Measurements from ENCODE around the gene SLC27A2.

DNA sequence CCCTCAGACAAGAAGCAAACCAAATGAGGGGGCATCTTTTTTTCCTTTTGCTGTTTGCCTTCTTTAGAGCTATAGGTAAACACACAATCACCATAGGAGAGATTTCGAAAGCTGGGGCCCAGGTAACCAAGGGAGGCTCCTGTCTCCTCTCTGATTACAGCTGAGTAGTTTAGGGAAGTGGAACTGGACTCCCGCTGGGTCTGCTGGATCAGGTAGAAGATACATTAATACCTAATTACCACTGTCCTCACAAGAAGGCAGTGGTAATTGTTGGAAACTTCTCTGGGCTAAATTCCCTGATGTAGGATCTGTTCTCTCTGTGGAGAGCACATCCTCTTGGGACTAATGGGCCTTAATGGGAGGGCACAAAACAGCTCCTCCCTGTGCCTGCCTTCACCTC lies 50.8 kb downstream of the SLC27A2 start:
- TF ChIP-seq EZH2phosphoT487 (IDR thresholded peaks at IDR 0.05) = no peak
- TF ChIP-seq, protein P1, sequence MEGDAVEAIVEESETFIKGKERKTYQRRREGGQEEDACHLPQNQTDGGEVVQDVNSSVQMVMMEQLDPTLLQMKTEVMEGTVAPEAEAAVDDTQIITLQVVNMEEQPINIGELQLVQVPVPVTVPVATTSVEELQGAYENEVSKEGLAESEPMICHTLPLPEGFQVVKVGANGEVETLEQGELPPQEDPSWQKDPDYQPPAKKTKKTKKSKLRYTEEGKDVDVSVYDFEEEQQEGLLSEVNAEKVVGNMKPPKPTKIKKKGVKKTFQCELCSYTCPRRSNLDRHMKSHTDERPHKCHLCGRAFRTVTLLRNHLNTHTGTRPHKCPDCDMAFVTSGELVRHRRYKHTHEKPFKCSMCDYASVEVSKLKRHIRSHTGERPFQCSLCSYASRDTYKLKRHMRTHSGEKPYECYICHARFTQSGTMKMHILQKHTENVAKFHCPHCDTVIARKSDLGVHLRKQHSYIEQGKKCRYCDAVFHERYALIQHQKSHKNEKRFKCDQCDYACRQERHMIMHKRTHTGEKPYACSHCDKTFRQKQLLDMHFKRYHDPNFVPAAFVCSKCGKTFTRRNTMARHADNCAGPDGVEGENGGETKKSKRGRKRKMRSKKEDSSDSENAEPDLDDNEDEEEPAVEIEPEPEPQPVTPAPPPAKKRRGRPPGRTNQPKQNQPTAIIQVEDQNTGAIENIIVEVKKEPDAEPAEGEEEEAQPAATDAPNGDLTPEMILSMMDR (IDR thresholded peaks at IDR 0.05) = no peak
- TF ChIP-seq EZH2 (IDR thresholded peaks at IDR 0.05) = no peak

All from neural progenitor cell (in vitro differentiated cells).